Measurements from ENCODE around the gene NUP50. TPM values are rescaled to one million over a fixed set of nuclear protein-coding genes. Genes with fewer than 3 reads are reported as not detected.

Gene NUP50
- total RNA-seq, 1 donor from 2014 or later, result 68.6 TPM

GRCh38 chr22:45231293-45231692 is 67.6 kb downstream of the NUP50 start:
- no peak for DNase-seq

- DNase-seq, result no peak
These were observed 69.7 kb downstream of the NUP50 start for GRCh38 chr22:45233386-45233785.

- no peak for DNase-seq
These were observed 70.1 kb downstream of the NUP50 start for GRCh38 chr22:45233827-45234226.

- peak; percentile 39 for DNase-seq
These were observed 71.5 kb downstream of the NUP50 start for GRCh38 chr22:45235101-45235777.

GRCh38 chr22:45235851-45236342 is 72.2 kb downstream of the NUP50 start:
- DNase-seq, result no peak

GRCh38 chr22:45237065-45237990 is 73.6 kb downstream of the NUP50 start:
- no peak for DNase-seq

Other genes starting within 250 kb of the NUP50 start
- under 0.01 TPM in 1 of 2 replicates, not detected in the other for gene PHF21B, start 153.9 kb upstream of the NUP50 start, total RNA-seq
- 73.9 and 81.8 TPM in 2 replicates for gene KIAA0930, start 77.0 kb downstream of the NUP50 start, total RNA-seq
- gene UPK3A, start 121.0 kb downstream of the NUP50 start, total RNA-seq, result not detected in 2 replicates
- 14.2 and 28.6 TPM in 2 replicates for gene FAM118A, start 146.0 kb downstream of the NUP50 start, total RNA-seq
- not detected in 2 replicates for gene SMC1B, start 249.7 kb downstream of the NUP50 start, total RNA-seq
- 0.34 and 1.3 TPM in 2 replicates for gene RIBC2, start 249.8 kb downstream of the NUP50 start, total RNA-seq

Measured in dermis blood vessel endothelial cell (primary cell).